ENCODE results near the gene KRT85.

KRT85 gene

GRCh38 chr12:52394836-52395405, 27.6 kb upstream of the KRT85 start:
- DNase-seq = no peak

GRCh38 chr12:52392465-52393007, 25.3 kb upstream of the KRT85 start:
- no peak for DNase-seq

- DNase-seq = no peak
Observed at GRCh38 chr12:52391618-52392002, 24.3 kb upstream of the KRT85 start.

GRCh38 chr12:52390739-52391617, 23.7 kb upstream of the KRT85 start:
- DNase-seq = peak in 1 of 2 donors; percentile 6

GRCh38 chr12:52389313-52390207, 22.3 kb upstream of the KRT85 start:
- DNase-seq = no peak

- no peak for DNase-seq
Observed at GRCh38 chr12:52387859-52388258, 20.6 kb upstream of the KRT85 start.

DNA sequence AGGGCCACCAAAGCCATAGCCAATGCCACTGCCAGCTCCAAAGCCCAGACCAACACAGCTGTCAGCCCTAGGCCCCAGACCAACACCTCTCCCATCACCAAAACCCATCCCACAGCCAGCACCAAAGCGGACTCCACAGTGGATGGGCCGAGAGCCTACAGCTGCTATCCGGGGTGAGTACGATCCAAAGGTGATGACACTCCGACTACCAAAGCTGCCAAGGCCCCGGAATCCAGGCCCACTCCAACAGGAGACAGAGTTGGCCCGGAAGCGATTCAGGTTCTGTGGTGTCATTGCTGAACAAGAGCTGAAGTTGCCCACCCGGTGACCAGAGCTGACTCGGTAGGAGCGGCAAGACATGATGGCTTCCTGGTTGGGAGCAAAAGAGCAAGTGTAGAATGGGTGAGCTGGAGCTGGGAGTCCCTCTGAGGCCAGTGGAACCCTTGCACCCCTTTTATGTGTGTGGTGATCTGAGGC, 18.0 kb upstream of the KRT85 start, which contains the start of gene KRT84:
Gene KRT84, minus strand, starts transcription at position 427 of the 477 bp plus-strand sequence. Its CDS starts 67 bp downstream, at position 360.
- no peak for DNase-seq

- no peak for DNase-seq
Observed at GRCh38 chr12:52383331-52383730, 16.1 kb upstream of the KRT85 start.

DNA sequence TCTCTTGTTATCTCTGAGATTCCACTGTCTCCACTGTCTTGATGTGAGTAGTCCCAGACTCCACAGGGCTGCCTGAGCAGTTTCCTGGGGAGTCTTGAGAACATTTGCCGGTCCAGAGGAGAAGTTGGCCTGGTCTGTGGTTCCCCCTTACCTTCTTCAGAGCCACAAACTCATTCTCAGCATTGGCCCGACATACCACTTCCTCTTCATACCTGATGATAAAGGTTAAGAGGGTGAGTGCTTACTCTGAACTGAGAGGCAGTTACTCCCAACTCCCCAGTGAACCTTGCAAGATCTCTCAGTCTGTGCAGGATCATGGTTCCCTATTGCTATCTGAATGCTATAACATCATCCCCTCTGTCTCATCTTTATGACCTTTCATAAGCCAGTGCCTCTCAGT, 15.6 kb upstream of the KRT85 start:
- DNase-seq = no peak

GRCh38 chr12:52381206-52381605, 13.9 kb upstream of the KRT85 start:
- no peak for DNase-seq

- DNase-seq = peak in 1 of 2 donors; percentile 27
Observed at GRCh38 chr12:52380271-52380694, 13.0 kb upstream of the KRT85 start.

GRCh38 chr12:52379536-52379935, 12.3 kb upstream of the KRT85 start:
- DNase-seq = no peak

- DNase-seq = no peak
Observed at GRCh38 chr12:52378091-52378490, 10.8 kb upstream of the KRT85 start.

DNA sequence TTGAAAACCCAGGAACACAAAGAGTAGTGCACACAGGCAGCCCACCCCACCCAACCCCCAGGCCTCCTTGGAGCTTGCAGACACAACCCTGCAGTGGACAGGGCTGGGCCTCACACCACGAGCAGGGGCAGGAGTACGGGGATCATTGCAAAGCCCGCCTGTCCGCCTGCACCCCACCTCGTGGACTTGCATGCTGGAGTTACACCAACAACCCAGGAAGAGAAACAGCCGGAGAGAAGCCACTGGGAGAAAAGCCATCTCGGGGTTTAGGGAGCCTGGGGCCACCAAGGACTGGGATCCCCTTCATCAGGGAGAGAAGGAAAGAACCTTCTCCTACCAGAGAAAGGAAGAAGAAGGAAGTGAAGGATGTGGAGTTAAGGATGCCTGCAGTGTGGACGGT, 10.0 kb upstream of the KRT85 start:
- DNase-seq = no peak

DNA sequence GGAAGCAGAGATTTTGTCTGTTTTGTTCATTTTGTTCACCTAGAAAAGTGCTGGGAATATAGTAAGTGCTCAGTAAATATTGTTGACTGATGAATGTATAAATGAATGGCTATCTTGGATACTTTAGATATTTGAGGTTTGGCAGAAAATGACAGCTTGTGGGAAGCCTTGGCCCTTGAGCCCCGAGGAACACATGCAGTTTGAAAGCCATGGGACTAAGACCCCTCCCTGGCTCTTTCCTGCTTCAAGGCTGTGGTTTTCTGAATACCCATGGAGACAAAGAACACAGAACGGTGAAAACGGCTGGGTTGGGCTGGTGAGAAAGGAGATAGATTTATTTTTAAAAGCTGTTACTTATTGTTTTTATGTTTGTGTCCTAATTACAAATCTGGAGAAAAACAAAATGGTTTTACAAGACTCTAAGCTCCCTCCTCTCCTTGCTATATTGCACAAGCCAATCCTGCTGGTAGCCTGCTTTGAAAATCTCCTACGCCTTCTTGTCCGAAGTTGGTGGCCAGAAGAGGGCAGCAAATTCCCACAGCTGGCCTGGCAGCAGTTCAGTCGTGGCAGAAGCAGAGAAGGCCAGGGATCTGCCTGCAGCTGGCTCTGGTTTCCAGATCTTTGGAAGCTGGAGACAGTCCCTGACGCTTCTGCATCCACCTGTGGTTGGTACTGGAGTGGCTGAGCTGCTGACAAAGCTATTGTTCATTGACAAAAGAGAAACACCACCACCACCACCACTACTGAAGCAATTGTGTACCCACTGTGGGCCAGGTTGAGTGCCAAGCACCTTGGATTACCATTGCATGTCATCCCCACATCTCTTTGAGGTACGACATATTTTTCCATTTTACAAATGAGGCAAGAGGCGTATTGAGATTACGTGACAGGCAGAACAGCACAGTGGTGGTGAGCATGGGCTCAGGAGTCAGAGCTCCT, 5.2 kb upstream of the KRT85 start:
- peak; percentile 55 to 64 for DNase-seq

DNA sequence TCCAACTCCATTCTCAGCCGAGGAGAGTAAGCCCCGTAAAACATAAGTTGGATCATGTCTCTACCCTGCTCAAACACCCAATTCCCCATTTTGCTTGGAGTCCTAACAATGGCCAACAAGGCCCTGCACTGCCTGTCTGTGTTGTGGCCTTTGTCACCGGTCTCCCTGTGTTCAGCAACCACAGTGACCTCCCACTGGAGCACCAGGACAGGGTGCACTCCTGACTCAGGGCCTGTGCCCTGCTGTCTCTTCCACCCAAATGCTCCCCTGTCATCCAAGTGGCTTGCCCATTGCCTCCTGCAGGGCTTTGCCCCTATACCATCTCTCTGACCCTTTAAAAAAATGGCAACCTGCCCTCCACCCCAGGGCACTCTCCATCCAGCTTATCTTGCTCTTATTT, 4.4 kb upstream of the KRT85 start:
- no peak for DNase-seq

DNA sequence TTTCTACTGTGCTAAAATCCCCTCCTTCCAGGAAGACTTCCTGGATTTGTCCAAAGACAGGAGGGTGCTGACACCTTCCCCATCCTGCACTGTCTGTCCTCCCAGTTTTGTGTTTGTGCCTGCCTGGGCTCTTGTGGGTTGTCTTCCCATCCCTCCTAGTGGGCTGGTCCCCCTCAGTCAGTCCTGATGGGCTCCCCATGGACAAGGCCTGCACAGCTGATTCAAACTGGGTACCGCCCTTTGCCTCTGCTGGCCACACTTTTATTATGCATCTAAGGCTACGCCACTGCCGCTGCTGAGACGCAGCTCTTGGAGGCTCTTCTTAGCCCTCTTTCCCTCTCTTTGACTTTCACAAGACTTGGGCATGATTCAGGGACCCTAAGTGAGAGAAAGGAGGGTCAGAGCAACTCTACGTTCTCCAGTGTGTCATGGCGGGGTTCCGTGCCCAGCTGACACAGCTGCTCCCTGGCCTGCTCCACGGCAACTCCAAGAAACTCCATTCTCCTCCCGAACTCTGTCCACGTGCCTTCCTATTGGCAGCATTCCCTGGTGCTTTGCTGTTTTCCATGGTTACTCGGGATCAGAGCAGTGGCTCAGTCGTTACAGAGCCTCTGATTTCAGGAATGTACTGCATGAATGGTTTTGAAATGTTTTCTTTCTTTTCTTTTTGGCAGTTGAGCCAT, 3.8 kb upstream of the KRT85 start:
- no peak for DNase-seq

- DNase-seq = no peak
Observed at GRCh38 chr12:52369809-52370208, 2.5 kb upstream of the KRT85 start.

DNA sequence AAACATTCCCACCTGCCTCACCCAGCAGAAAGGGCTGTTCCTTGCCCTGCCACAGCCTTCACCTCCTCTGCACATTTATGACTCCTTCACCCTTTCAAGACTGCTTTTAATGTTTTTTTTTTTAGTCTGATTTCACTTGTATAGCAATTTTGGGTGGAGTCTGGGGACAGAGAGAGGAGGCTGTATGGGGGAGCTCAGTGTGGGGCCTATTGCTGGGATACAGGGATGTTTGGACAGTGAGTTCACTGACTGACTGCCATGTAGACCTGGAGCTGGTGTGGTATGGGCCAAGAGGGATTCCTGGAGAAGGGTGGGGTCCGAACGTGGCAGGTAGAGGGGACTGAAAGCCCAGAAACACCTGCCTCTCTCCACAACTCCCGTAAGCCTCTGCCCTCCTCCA, 1.9 kb upstream of the KRT85 start:
- DNase-seq = no peak

DNA sequence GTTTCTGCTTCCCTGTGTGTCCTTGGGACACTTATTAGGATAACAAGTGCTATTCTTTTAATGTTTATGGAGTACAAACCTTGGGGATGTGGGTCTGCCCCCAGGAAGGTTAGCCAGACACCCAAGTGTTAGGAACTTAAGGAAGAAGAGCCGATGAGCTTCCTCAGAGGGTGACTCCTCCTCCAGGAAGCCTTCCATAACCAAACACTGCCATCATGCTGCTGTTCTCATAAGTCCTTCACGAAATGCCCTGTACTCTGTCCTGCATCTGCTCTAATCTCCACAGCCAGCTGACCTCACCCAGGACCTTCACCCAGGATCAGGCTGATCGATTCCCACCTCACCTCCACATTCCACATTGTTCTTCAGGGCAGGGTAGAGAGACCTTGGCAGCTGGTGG, 1.2 kb upstream of the KRT85 start:
- no peak for DNase-seq

- DNase-seq = no peak
Observed at GRCh38 chr12:52367876-52368275, 595 bp upstream of the KRT85 start.
